Neuronal stem cell (in vitro differentiated cells): ENCODE measurements around the gene SBNO2.
A peak's percentile ranks its signal among the peaks of the same experiment; 100 is the strongest.

ENCODE experiments used
- DNase-seq: peaks from one replicate; pipeline ENCODE4 v3.0.0-alpha.2; 2013; ENCODE audit warnings: low spot score
- H2AFZ ChIP-seq: one replicate; pipeline ENCODE4 v1.6.1; 2013; ENCODE audit warnings: mild to moderate bottlenecking, low read length, inconsistent platforms
- H2AK5ac ChIP-seq: 2 replicates; pipeline ENCODE4 v1.6.1; 2013; ENCODE audit warnings: low read depth, mild to moderate bottlenecking, inconsistent platforms, low read length, moderate library complexity, mixed read lengths
- H2BK120ac ChIP-seq: 2 replicates; pipeline ENCODE4 v1.6.1; 2013; ENCODE audit warnings: low read depth, mild to moderate bottlenecking, inconsistent platforms, low read length, moderate library complexity, mixed read lengths
- H2BK12ac ChIP-seq: one replicate; pipeline ENCODE4 v1.6.1; 2013; ENCODE audit warnings: low read length, inconsistent platforms
- H2BK15ac ChIP-seq: 2 replicates; pipeline ENCODE4 v1.6.1; 2013; ENCODE audit warnings: mild to moderate bottlenecking, low read length, inconsistent platforms, mixed read lengths
- H2BK5ac ChIP-seq: one replicate; pipeline ENCODE4 v1.6.1; 2013; ENCODE audit warnings: inconsistent platforms, mild to moderate bottlenecking, low read length, moderate library complexity
- H3K14ac ChIP-seq: one replicate; pipeline ENCODE4 v1.6.1; 2013; ENCODE audit warnings: low read length, inconsistent platforms
- H3K18ac ChIP-seq: 2 replicates; pipeline ENCODE4 v1.6.1; 2013; ENCODE audit warnings: low read length, inconsistent platforms
- H3K23ac ChIP-seq: 2 replicates; pipeline ENCODE4 v1.6.1; 2013; ENCODE audit warnings: low read depth, mild to moderate bottlenecking, mixed read lengths, low read length, inconsistent platforms; ENCODE audit not compliant: poor library complexity
- H3K27ac ChIP-seq: replicated peaks from 3 replicates; pipeline ENCODE4 v1.5.1; 2013; ENCODE audit warnings: low read length, inconsistent platforms
- H3K27me3 ChIP-seq, 3 experiments: 2 replicates each; pipeline ENCODE4 v1.6.1; 2013; ENCODE audit warnings: low read length in 3 of 3, mild to moderate bottlenecking in 2 of 3, inconsistent platforms in 1 of 3, low read depth in 1 of 3, mixed read lengths in 1 of 3, moderate library complexity in 1 of 3; ENCODE audit not compliant: control insufficient read depth in 3 of 3, insufficient read depth in 3 of 3
- H3K36me3 ChIP-seq, 2 donors: replicated peaks in 1 of 2; 2 replicates each; pipeline ENCODE4 v1.6.1; 2013; ENCODE audit warnings: low read length in 2 of 2; ENCODE audit not compliant: control insufficient read depth in 2 of 2, insufficient read depth in 2 of 2
- H3K4ac ChIP-seq: 2 replicates; pipeline ENCODE4 v1.6.1; 2013; ENCODE audit warnings: inconsistent platforms, mild to moderate bottlenecking, low read length, moderate library complexity
- H3K4me1 ChIP-seq, 2 donors: 1 replicate in 1 of 2; 2 replicates in 1 of 2; pipeline ENCODE4 v1.6.1; 2013; ENCODE audit warnings: low read length in 2 of 2, low read depth in 1 of 2; ENCODE audit not compliant: control insufficient read depth in 2 of 2, insufficient read depth in 1 of 2
- H3K4me2 ChIP-seq: one replicate; pipeline ENCODE4 v1.6.1; 2013; ENCODE audit warnings: mild to moderate bottlenecking, low read length, inconsistent platforms; ENCODE audit not compliant: insufficient read depth, poor library complexity, severe bottlenecking
- H3K4me3 ChIP-seq, 2 donors: 2 replicates each; pipeline ENCODE4 v1.5.1; 2013; ENCODE audit warnings: low read length in 2 of 2, mild to moderate bottlenecking in 2 of 2, inconsistent platforms in 1 of 2, moderate library complexity in 1 of 2
- H3K79me1 ChIP-seq: one replicate; pipeline ENCODE4 v1.6.1; 2013; ENCODE audit warnings: low read depth, mild to moderate bottlenecking, inconsistent platforms, low read length, moderate library complexity
- H3K9ac ChIP-seq: one replicate; pipeline ENCODE4 v1.6.1; 2013; ENCODE audit warnings: mild to moderate bottlenecking, low read depth, low read length, inconsistent platforms; ENCODE audit not compliant: poor library complexity
- H3K9me3 ChIP-seq, 2 donors: replicated peaks in 1 of 2; 2 replicates each; pipeline versions ENCODE3 to v1.6.1; 2013; ENCODE audit warnings: low read length in 2 of 2, mild to moderate bottlenecking in 2 of 2, inconsistent platforms in 1 of 2, low read depth in 1 of 2, mixed read lengths in 1 of 2, moderate library complexity in 1 of 2; ENCODE audit not compliant: control insufficient read depth in 2 of 2, insufficient read depth in 1 of 2
- H4K8ac ChIP-seq: one replicate; pipeline ENCODE4 v1.6.1; 2013; ENCODE audit warnings: low read depth, mild to moderate bottlenecking, inconsistent platforms, low read length, moderate library complexity
- H4K91ac ChIP-seq: one replicate; pipeline ENCODE4 v1.6.1; 2013; ENCODE audit warnings: low read length, low read depth, mild to moderate bottlenecking, inconsistent platforms; ENCODE audit not compliant: poor library complexity
- WGBS, 2 donors: extraction: QIAGEN DNeasy Blood & Tissue Kit; methylation state at CpG; one replicate each; pipeline ENCODE4 v1.1.7; 2013; ENCODE audit warnings: missing lambda C conversion rate in 2 of 2, mixed read lengths in 1 of 2; ENCODE audit not compliant: insufficient read length in 2 of 2, insufficient replicate concordance in 1 of 2; ENCODE audit errors: extremely low coverage in 2 of 2; 5-methylcytosine and 5-hydroxymethylcytosine counted together

The SBNO2 gene

DNA sequence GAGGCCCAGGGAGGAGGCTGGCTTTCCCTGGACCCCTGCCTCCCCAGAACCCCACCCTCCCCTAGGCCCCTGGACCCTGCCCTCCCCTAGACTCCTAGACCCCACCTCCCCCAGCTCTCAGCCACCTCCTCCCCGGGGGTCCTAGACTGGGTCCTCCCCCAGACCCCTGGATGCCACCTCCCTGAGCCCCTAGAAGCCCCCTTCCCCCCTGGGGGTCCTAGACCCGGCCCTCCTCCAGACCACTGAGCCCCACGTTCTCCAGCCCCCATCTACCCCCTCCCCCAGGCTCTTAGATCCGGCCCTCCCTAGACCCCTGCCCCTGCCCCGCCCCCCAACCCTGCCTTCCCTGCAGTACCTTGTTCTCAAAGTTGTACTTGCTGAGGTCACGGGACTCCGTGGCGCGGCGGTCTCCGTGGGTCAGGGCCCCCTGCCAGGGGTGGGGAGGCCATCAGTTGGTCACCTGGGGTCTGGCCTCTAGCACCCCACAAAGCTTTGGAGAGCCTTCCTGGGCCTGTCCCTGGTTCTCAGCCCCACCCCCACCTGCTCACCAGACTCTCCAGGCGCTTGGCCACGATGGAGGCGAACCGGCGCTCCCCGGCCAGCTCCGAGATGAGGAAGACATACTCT, 62.3 kb downstream of the SBNO2 start:
- Histone ChIP-seq H4K91ac (no peak overlapping the region), H2BK5ac (no peak overlapping the region), H3K4me3 (no peak overlapping the region), H3K27me3 (no peaks in the 10 kb centered on the region), H4K8ac (no peak overlapping the region), H2AK5ac (peak overlapping the region; percentile 95), H3K9me3 (no peaks in the 10 kb centered on the region), H3K14ac (peak overlapping the region; percentile 38), H3K4me1 (peaks cover 4 to 8% of the 10 kb centered on the region in 2 donors), H3K4ac (no peak overlapping the region), H3K27ac (no peak overlapping the region), H3K4me2 (no peak overlapping the region), H2BK15ac (peak overlapping the region; percentile 67), H3K18ac (no peak overlapping the region), H3K79me1 (peaks cover 7% of the 10 kb centered on the region), H3K36me3 (peaks cover 12 to 59% of the 10 kb centered on the region in 2 donors), H2BK12ac (no peak overlapping the region), H3K23ac (peak overlapping the region; percentile 73), H2AFZ (no peak overlapping the region), H3K9ac (peak overlapping the region; percentile 60), H2BK120ac (no peak overlapping the region)
- WGBS, 2 donors, result no CpG with 5 or more reads among the region's 18 CpGs
- no peak for DNase-seq

DNA sequence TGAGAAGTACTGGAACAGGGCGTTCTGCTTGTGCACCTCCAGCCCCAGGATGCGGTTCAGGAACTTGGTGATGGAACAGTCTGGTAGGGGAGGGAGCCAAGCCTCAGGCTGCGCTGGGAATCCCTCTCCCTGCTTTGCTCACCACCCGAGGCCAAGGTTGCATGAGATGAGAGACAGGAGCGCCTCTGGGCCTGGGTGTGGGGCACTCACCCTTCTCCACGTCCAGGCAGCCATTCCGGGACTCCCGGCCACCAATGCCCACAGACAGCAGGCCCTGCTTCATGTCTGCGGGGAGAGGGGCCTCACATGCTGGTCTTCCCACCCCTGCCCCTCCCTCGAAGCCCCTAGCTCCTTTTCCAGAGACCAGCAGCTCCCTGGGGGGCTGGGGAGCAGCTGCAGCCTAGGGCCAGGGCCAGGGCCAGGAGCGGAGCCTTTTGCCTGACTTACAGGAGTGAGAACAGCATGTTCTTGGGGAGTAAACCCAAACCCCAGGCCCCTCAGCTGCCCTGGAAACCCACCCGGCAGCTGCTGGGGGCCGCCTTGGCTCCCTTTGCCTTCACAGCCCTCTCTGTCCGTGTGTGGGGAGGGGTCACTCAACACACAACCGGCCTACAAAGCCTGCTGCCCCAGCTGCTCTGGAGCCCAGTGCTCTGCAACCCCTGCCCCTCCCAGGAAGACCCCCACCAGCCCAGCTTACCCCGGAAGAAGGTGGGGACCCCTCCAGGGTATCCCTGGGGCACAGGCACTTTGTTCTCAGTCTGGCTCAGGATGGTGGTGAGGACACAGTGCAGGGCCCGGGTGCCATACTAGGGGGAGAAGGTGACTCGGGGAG, 63.0 kb downstream of the SBNO2 start:
- peaks cover 20 to 60% of the 10 kb centered on the region in 2 donors for H3K36me3 ChIP-seq
- H2BK15ac ChIP-seq, result no peak overlapping the region
- DNase-seq, result no peak
- H3K18ac ChIP-seq, result peak overlapping the region; percentile 80
- no peaks in the 10 kb centered on the region for H3K27me3 ChIP-seq
- H3K23ac ChIP-seq, result peak overlapping the region; percentile 65
- H2AFZ ChIP-seq, result no peak overlapping the region
- no peak overlapping the region for H3K27ac ChIP-seq
- WGBS, 2 donors, result no CpG with 5 or more reads among the region's 18 CpGs
- H3K4me2 ChIP-seq, result no peak overlapping the region
- no peak overlapping the region for H4K8ac ChIP-seq
- peak overlapping the region; percentile 78 for H2AK5ac ChIP-seq
- no peak overlapping the region for H2BK12ac ChIP-seq
- no peak overlapping the region for H3K4ac ChIP-seq
- H3K9me3 ChIP-seq, result no peaks in the 10 kb centered on the region
- peaks cover 4 to 10% of the 10 kb centered on the region in 2 donors for H3K4me1 ChIP-seq
- H2BK120ac ChIP-seq, result no peak overlapping the region
- no peak overlapping the region for H3K9ac ChIP-seq
- H3K79me1 ChIP-seq, result peaks cover 9% of the 10 kb centered on the region
- no peak overlapping the region for H2BK5ac ChIP-seq
- H3K4me3 ChIP-seq, result no peak overlapping the region
- H3K14ac ChIP-seq, result no peak overlapping the region
- no peak overlapping the region for H4K91ac ChIP-seq

DNA sequence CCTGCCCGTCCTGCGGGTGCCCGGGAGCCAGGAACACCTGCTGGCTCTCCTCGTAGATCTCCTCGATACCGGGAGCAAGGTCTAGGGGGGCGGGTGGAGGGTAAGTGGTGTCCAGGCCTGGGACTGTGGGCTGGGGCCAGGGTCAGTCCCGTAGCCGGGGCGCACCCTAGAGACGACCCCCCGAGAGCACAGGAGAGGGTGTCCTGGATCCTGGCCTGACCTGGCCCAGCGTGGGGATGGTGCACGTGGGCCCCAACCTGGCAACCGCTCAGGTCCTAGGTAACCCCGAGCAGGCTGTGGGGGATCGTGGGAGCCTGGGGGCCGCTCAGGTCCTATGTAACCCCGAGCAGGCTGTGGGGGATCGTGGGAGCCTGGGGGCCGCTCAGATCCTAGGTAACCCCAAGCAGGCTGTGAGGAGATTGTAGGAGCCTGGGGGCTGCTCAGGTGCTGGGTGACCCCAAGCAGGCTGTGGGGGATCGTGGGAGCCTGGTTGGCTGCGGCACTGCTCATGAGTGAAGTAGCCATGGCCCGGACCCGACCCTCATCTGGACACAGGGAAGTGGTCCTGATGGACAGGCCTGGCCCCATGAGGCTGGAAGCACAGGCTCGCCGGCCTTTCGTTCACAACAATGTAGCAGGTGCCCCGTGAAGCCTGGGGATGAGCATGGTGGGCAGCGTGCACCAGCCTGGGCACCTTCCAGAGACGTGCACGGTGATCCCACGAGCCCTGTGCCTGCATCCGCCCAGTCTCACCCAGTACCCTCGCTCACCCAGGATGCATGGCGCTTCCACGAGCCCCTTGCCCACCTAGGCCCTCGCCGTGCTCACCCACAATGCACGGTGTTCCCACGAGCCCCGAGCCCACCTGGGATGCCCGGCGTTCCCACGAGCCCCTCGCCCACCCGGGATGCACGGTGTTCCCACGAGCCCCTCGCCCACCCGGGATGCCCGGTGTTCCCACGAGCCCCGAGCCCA, 64.1 kb downstream of the SBNO2 start:
- WGBS, 2 donors, result no CpG with 5 or more reads among the region's 54 CpGs
- H3K36me3 ChIP-seq, result peaks cover 23 to 61% of the 10 kb centered on the region in 2 donors

More for the DNA sequence above, 64.1 kb downstream of the SBNO2 start:
- peak overlapping the region; percentile 19 for H3K18ac ChIP-seq
- H2BK15ac ChIP-seq, result no peak overlapping the region
- no peak overlapping the region for H3K4ac ChIP-seq
- peaks cover 18% of the 10 kb centered on the region for H3K79me1 ChIP-seq
- peaks cover 11 to 15% of the 10 kb centered on the region in 2 donors for H3K4me1 ChIP-seq
- no peak overlapping the region for H2AFZ ChIP-seq
- H3K4me3 ChIP-seq, result no peak overlapping the region
- H4K91ac ChIP-seq, result no peak overlapping the region
- H2BK120ac ChIP-seq, result no peak overlapping the region
- no peak overlapping the region for H3K14ac ChIP-seq
- no peaks in the 10 kb centered on the region for H3K27me3 ChIP-seq
- no peak overlapping the region for H3K27ac ChIP-seq
- no peaks in the 10 kb centered on the region for H3K9me3 ChIP-seq
- H3K23ac ChIP-seq, result peak overlapping the region; percentile 67
- H2BK12ac ChIP-seq, result peak overlapping the region; percentile 58
- H3K9ac ChIP-seq, result no peak overlapping the region
- H3K4me2 ChIP-seq, result no peak overlapping the region
- H2BK5ac ChIP-seq, result no peak overlapping the region
- DNase-seq, result no peak
- no peak overlapping the region for H4K8ac ChIP-seq
- H2AK5ac ChIP-seq, result no peak overlapping the region
